ENCODE data around the gene WFDC10B.
"Not testable (repeated sequence)": the region's sequence is repeated elsewhere in the genome, so short reads cannot be mapped to it uniquely, and the experiment has no call there.

WFDC10B gene

DNA sequence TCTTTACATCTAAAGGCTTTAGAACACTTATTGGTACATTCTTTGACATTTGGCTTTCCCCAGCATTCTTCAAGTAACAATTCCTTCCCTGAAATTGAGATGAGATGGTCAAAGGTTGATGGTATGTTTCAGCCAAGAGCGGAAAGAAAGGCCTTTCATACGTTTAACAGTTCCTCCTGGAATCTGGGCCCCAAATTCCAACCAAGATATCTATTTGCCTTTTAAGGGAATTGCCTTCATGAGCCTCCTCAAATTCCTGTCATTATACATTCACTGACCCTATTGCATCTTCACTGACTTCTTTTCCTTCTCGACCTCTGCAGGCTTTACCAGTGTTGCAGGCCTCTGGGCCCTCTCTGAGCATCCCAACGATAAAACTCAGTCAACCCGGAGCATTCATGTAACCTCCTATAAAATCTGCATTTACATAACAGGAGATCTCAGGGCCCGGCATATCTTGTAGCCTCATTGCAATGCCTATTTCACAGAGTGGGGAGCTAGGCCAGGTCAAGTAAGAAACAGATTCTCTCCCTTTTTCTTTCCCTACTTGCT, 55.4 kb downstream of the WFDC10B start:
- DNase-seq (ENCODE audit: low read depth in 1 of 2, low spot score in 1 of 2) = no peak

DNA sequence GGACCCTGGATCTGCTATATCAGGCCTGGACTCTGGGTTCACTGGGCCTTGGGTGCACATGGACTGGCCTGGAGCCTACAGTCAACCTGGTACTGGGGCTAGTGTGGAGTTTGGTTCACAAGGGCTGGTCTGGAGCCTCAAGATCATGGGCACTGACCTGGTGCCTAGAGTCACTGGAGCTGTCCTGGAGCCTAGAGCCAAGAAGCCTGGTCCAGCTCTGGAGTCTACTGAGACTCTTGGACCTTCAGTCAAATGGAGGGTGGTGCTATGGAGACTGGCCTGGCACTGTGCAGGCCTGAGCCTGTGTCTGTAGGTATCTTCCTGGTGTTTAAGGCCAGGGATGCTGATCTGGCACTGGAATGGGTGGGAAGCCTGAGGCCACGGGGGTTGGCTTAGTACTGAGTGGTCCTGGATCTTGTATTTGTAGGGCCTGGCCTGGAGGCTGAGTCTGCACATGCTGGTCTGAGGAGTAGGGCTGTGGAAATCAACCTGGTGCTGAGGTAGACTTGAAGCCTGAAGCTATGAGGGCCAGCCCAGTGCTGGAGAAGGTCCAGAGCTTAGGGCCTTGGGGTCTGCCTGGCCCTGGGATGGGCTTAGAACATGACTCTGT, 57.3 kb downstream of the WFDC10B start:
- no peak for DNase-seq (ENCODE audit: low read depth in 1 of 2, low spot score in 1 of 2)

DNA sequence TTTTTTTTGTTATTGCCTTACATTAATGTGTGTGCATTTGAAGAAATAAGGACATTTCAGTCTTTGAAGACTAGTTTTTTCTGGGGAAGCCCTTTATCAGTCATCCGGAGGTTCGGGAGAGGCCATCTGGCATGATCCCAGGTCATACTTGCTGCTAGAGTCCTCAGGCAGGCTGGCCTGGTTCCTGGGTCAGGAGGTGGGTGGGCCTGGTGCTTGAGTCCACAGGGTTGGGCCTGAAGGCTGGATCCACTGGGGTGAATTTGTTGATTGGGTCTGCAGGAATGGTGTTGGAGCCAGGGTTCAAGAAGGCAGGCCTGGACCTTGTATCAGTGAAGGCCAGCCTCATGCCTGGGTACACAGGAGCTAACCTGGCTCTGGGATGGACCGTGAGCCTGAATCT, 57.9 kb downstream of the WFDC10B start:
- no peak for DNase-seq (ENCODE audit: low read depth in 1 of 2, low spot score in 1 of 2)

GRCh38 chr20:45645869-45646268, 59.0 kb downstream of the WFDC10B start:
- not testable (repeated sequence) for DNase-seq (ENCODE audit: low read depth in 1 of 2, low spot score in 1 of 2)

- not testable (repeated sequence) for DNase-seq (ENCODE audit: low read depth in 1 of 2, low spot score in 1 of 2)
These were observed 63.7 kb downstream of the WFDC10B start for GRCh38 chr20:45641076-45641475.

- no peak for DNase-seq (ENCODE audit: low read depth in 1 of 2, low spot score in 1 of 2)
These were observed 65.1 kb downstream of the WFDC10B start for GRCh38 chr20:45639687-45640086.

- DNase-seq (ENCODE audit: low read depth in 1 of 2, low spot score in 1 of 2) = no peak
These were observed 68.3 kb downstream of the WFDC10B start for GRCh38 chr20:45636513-45636912.
